GM23338 (cell line): ENCODE data around the gene SUMF1. TPM values are rescaled to one million over a fixed set of nuclear protein-coding genes. Genes with fewer than 3 reads are reported as not detected.

Experiments used
- ATAC-seq: fragments of 200-7000 bp; cut with Tn5 transposase; 3 replicates; pipeline ENCODE4 v1.9.1; 2020
- DNase-seq: peaks from one replicate; pipeline ENCODE4 v3.0.0-alpha.2; 2015; ENCODE audit warnings: low spot score
- H2AFZ ChIP-seq: fragments of 200-600 bp; sonication (generic); 2 replicates; pipeline ENCODE4 v1.8.0; 2016; ENCODE audit warnings: antibody characterized with exemption, mild to moderate bottlenecking, moderate library complexity
- H3F3A ChIP-seq: fragments of 200-600 bp; sonication (generic); replicated peaks from 2 replicates; pipeline ENCODE4 v1.8.0; 2017; ENCODE audit warnings: antibody characterized with exemption, mixed run types, low read depth
- H3K27ac ChIP-seq: fragments of 200-600 bp; sonication (generic); 2 replicates; pipeline ENCODE4 v1.6.1; 2016; ENCODE audit warnings: low read depth
- H3K27me3 ChIP-seq: fragments of 200-600 bp; sonication (generic); 2 replicates; pipeline ENCODE4 v1.8.0; 2016; ENCODE audit warnings: mild to moderate bottlenecking, mixed run types, moderate library complexity; ENCODE audit not compliant: insufficient read depth
- H3K36me3 ChIP-seq: fragments of 200-600 bp; sonication (generic); 2 replicates; pipeline ENCODE4 v1.8.0; 2016; ENCODE audit warnings: mild to moderate bottlenecking; ENCODE audit not compliant: insufficient read depth
- H3K4me1 ChIP-seq: fragments of 200-600 bp; sonication (generic); 2 replicates; pipeline ENCODE4 v1.8.0; 2016; ENCODE audit warnings: mild to moderate bottlenecking, moderate library complexity; ENCODE audit not compliant: insufficient read depth
- H3K4me2 ChIP-seq: fragments of 200-600 bp; sonication (generic); 2 replicates; pipeline ENCODE4 v1.7.1; 2017; ENCODE audit warnings: mixed run types
- H3K4me3 ChIP-seq: fragments of 200-600 bp; sonication (generic); 2 replicates; pipeline ENCODE4 v1.6.1; 2016; ENCODE audit warnings: mixed run types
- H3K79me2 ChIP-seq: fragments of 200-600 bp; sonication (generic); replicated peaks from 2 replicates; pipeline ENCODE4 v1.8.0; 2017; ENCODE audit warnings: mild to moderate bottlenecking; ENCODE audit not compliant: insufficient read depth
- H3K9me2 ChIP-seq: fragments of 200-600 bp; sonication (generic); 2 replicates; pipeline ENCODE4 v1.8.0; 2017; ENCODE audit not compliant: insufficient read depth
- H4K20me1 ChIP-seq: fragments of 200-600 bp; sonication (generic); replicated peaks from 2 replicates; pipeline ENCODE4 v1.8.0; 2017; ENCODE audit warnings: mild to moderate bottlenecking; ENCODE audit not compliant: insufficient read depth
- H3K27ac Mint-ChIP-seq: 2 replicates; pipeline ENCODE4 v1.8.0; 2020; ENCODE audit warnings: inconsistent platforms, mild to moderate bottlenecking, moderate library complexity, mixed read lengths
- H3K27me3 Mint-ChIP-seq: 3 replicates; pipeline ENCODE4 v1.8.0; 2022; ENCODE audit warnings: low read depth, mild to moderate bottlenecking, moderate library complexity, mixed read lengths, inconsistent platforms; ENCODE audit not compliant: insufficient read depth, poor library complexity
- H3K36me3 Mint-ChIP-seq: 3 replicates; pipeline ENCODE4 v1.8.0; 2021; ENCODE audit warnings: low read depth, mild to moderate bottlenecking, inconsistent platforms, moderate library complexity, mixed read lengths
- H3K4me1 Mint-ChIP-seq: 3 replicates; pipeline ENCODE4 v1.8.0; 2020; ENCODE audit warnings: mild to moderate bottlenecking, inconsistent platforms, mixed read lengths
- H3K4me3 Mint-ChIP-seq: 3 replicates; pipeline ENCODE4 v1.8.0; 2021; ENCODE audit warnings: moderate library complexity, mild to moderate bottlenecking, inconsistent platforms, mixed read lengths
- H3K9me3 Mint-ChIP-seq: 3 replicates; pipeline ENCODE4 v1.8.0; 2020; ENCODE audit warnings: moderate library complexity, mild to moderate bottlenecking, inconsistent platforms, mixed read lengths
- CREB1 ChIP-seq: fragments of 250-450 bp; sonication (Bioruptor Pico); IDR thresholded peaks from 2 replicates; pipeline ENCODE4 v1.5.0; 2020; ENCODE audit warnings: low read depth, mild to moderate bottlenecking, moderate library complexity
- EZH2 ChIP-seq: fragments of 200-600 bp; sonication (generic); IDR thresholded peaks from one replicate; pipeline ENCODE4 v1.8.0; 2017; ENCODE audit warnings: antibody characterized with exemption, mild to moderate bottlenecking, low read depth; ENCODE audit not compliant: unreplicated experiment
- EZH2phosphoT487 ChIP-seq: fragments of 200-600 bp; sonication (generic); IDR thresholded peaks from one replicate; pipeline ENCODE4 v1.8.1; 2018; ENCODE audit warnings: antibody characterized with exemption; ENCODE audit not compliant: unreplicated experiment
- JUNB ChIP-seq: IDR thresholded peaks from one replicate; pipeline ENCODE4 v1.6.1; 2016; ENCODE audit warnings: antibody characterized with exemption; ENCODE audit not compliant: unreplicated experiment
- NANOG ChIP-seq: IDR thresholded peaks from 2 replicates; pipeline ENCODE4 v1.6.1; 2016; ENCODE audit warnings: antibody characterized with exemption, borderline replicate concordance
- POLR2AphosphoS5 ChIP-seq: IDR thresholded peaks from 2 replicates; pipeline ENCODE4 v1.6.1; 2016; ENCODE audit warnings: antibody characterized with exemption, low read depth
- STAT1 ChIP-seq: IDR thresholded peaks from one replicate; pipeline ENCODE4 v1.6.1; 2016; ENCODE audit warnings: antibody characterized with exemption; ENCODE audit not compliant: unreplicated experiment
- ZNF114 ChIP-seq: fragments of 250-450 bp; sonication (Bioruptor Pico); IDR thresholded peaks from 2 replicates; pipeline ENCODE4 v1.5.0; 2020; ENCODE audit warnings: mild to moderate bottlenecking, moderate library complexity
- ZNF331 ChIP-seq: fragments of 250-450 bp; sonication (Bioruptor Pico); IDR thresholded peaks from 2 replicates; pipeline ENCODE4 v1.5.0; 2020; ENCODE audit warnings: low read depth, mild to moderate bottlenecking, moderate library complexity
- polyA plus RNA-seq: library from polyadenylated mRNA; unstranded; fragments of >200 nt; fragmentation: Nextera tagmentation; extraction: Ambion mirVana; gene quantifications from 2 replicates; pipeline ENCODE4 v1.2.1, GENCODE V29; 2016
- total RNA-seq: library from RNA; depleted of rRNA; stranded (reverse); fragments of >200 nt; shearing (Covaris generic); gene quantifications from 2 replicates; pipeline ENCODE4 v1.2.3, GENCODE V29; 2014
- TF ChIP-seq, protein P1 (sequence below): IDR thresholded peaks from one replicate; pipeline ENCODE4 v1.6.1; 2018; ENCODE audit warnings: antibody characterized with exemption; ENCODE audit not compliant: unreplicated experiment
- TF ChIP-seq, protein P2 (sequence below): fragments of 250-450 bp; sonication (Bioruptor Pico); IDR thresholded peaks from 2 replicates; pipeline ENCODE4 v1.5.0; 2020; ENCODE audit warnings: mild to moderate bottlenecking, moderate library complexity
- TF ChIP-seq, protein P3 (sequence below): IDR thresholded peaks from 2 replicates; pipeline ENCODE4 v1.6.1; 2016; ENCODE audit warnings: antibody characterized with exemption
- TF ChIP-seq, protein P4 (sequence below), 2 experiments: fragments of 200-600 bp in 1 of 2; sonication (generic) in 1 of 2; conservative IDR thresholded peaks; 2 replicates each; pipeline versions ENCODE4 v1.5.1 to v1.6.1; 2016 to 2017; ENCODE audit warnings: antibody characterized with exemption in 2 of 2, low read depth in 2 of 2, mild to moderate bottlenecking in 2 of 2, moderate library complexity in 1 of 2

The SUMF1 gene
- total and polyA plus RNA-seq, 2 experiments from 2014 or later: 6.9 to 20.3 TPM

DNA sequence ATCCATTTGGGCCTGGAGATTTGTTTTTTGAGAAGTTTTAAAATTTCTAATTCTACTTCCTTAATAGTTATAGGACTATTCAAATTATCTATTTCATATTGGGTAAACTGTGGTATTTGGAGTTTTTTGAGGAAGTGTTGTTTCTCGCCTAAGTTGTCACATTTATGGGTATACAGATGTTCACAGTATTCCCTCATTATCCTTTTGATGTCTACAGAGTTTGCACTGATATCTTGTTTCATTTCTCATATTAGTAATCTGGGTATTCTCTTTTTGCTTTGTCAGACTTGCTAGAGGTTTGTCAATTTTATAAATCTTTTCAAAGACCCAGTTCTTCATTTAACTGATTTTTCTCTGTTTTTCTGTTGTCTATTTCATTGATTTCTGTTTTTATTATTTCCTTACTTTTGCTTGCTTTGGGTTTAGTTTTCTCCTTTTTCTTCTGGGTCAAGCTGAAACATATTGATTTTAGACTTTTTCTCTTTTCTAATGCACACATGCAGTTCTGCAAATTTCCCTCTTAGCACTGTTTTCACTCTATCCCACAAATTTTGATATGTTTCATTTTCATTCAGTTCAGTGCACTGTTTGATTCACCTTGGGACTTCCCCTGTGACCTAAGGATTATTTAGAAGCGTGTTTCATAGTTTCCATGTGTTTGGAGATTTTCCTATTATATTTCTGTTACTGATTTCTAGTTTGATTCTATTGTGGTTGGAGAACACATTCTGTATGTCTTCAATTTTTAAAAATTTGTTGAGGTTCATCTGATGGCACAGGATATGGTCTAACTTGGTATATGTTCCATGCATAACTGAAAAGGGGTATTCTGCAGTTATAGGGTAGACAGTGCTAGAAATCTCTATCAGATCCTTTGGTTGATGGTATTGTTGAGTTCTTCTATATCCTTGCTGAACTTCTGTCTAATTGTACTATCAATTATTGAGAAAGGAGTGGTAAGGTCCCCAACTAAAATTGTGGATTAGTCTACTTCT lies 79.6 kb downstream of the SUMF1 start:
- TF ChIP-seq, protein P1, sequence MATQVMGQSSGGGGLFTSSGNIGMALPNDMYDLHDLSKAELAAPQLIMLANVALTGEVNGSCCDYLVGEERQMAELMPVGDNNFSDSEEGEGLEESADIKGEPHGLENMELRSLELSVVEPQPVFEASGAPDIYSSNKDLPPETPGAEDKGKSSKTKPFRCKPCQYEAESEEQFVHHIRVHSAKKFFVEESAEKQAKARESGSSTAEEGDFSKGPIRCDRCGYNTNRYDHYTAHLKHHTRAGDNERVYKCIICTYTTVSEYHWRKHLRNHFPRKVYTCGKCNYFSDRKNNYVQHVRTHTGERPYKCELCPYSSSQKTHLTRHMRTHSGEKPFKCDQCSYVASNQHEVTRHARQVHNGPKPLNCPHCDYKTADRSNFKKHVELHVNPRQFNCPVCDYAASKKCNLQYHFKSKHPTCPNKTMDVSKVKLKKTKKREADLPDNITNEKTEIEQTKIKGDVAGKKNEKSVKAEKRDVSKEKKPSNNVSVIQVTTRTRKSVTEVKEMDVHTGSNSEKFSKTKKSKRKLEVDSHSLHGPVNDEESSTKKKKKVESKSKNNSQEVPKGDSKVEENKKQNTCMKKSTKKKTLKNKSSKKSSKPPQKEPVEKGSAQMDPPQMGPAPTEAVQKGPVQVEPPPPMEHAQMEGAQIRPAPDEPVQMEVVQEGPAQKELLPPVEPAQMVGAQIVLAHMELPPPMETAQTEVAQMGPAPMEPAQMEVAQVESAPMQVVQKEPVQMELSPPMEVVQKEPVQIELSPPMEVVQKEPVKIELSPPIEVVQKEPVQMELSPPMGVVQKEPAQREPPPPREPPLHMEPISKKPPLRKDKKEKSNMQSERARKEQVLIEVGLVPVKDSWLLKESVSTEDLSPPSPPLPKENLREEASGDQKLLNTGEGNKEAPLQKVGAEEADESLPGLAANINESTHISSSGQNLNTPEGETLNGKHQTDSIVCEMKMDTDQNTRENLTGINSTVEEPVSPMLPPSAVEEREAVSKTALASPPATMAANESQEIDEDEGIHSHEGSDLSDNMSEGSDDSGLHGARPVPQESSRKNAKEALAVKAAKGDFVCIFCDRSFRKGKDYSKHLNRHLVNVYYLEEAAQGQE: no peak
- TF ChIP-seq CREB1: no peak
- no peak for TF ChIP-seq JUNB
- TF ChIP-seq, protein P2, sequence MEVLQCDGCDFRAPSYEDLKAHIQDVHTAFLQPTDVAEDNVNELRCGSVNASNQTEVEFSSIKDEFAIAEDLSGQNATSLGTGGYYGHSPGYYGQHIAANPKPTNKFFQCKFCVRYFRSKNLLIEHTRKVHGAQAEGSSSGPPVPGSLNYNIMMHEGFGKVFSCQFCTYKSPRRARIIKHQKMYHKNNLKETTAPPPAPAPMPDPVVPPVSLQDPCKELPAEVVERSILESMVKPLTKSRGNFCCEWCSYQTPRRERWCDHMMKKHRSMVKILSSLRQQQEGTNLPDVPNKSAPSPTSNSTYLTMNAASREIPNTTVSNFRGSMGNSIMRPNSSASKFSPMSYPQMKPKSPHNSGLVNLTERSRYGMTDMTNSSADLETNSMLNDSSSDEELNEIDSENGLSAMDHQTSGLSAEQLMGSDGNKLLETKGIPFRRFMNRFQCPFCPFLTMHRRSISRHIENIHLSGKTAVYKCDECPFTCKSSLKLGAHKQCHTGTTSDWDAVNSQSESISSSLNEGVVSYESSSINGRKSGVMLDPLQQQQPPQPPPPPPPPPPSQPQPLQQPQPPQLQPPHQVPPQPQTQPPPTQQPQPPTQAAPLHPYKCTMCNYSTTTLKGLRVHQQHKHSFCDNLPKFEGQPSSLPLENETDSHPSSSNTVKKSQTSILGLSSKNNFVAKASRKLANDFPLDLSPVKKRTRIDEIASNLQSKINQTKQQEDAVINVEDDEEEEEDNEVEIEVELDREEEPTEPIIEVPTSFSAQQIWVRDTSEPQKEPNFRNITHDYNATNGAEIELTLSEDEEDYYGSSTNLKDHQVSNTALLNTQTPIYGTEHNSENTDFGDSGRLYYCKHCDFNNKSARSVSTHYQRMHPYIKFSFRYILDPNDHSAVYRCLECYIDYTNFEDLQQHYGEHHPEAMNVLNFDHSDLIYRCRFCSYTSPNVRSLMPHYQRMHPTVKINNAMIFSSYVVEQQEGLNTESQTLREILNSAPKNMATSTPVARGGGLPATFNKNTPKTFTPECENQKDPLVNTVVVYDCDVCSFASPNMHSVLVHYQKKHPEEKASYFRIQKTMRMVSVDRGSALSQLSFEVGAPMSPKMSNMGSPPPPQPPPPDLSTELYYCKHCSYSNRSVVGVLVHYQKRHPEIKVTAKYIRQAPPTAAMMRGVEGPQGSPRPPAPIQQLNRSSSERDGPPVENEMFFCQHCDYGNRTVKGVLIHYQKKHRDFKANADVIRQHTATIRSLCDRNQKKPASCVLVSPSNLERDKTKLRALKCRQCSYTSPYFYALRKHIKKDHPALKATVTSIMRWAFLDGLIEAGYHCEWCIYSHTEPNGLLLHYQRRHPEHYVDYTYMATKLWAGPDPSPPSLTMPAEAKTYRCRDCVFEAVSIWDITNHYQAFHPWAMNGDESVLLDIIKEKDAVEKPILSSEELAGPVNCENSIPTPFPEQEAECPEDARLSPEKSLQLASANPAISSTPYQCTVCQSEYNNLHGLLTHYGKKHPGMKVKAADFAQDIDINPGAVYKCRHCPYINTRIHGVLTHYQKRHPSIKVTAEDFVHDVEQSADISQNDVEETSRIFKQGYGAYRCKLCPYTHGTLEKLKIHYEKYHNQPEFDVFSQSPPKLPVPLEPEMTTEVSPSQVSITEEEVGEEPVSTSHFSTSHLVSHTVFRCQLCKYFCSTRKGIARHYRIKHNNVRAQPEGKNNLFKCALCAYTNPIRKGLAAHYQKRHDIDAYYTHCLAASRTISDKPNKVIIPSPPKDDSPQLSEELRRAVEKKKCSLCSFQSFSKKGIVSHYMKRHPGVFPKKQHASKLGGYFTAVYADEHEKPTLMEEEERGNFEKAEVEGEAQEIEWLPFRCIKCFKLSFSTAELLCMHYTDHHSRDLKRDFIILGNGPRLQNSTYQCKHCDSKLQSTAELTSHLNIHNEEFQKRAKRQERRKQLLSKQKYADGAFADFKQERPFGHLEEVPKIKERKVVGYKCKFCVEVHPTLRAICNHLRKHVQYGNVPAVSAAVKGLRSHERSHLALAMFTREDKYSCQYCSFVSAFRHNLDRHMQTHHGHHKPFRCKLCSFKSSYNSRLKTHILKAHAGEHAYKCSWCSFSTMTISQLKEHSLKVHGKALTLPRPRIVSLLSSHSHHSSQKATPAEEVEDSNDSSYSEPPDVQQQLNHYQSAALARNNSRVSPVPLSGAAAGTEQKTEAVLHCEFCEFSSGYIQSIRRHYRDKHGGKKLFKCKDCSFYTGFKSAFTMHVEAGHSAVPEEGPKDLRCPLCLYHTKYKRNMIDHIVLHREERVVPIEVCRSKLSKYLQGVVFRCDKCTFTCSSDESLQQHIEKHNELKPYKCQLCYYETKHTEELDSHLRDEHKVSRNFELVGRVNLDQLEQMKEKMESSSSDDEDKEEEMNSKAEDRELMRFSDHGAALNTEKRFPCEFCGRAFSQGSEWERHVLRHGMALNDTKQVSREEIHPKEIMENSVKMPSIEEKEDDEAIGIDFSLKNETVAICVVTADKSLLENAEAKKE (CRISPR knock-in tag): no peak
- TF ChIP-seq EZH2: no peak
- no peak for TF ChIP-seq NANOG
- TF ChIP-seq POLR2AphosphoS5: no peak
- TF ChIP-seq, protein P3, sequence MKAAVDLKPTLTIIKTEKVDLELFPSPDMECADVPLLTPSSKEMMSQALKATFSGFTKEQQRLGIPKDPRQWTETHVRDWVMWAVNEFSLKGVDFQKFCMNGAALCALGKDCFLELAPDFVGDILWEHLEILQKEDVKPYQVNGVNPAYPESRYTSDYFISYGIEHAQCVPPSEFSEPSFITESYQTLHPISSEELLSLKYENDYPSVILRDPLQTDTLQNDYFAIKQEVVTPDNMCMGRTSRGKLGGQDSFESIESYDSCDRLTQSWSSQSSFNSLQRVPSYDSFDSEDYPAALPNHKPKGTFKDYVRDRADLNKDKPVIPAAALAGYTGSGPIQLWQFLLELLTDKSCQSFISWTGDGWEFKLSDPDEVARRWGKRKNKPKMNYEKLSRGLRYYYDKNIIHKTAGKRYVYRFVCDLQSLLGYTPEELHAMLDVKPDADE: no peak
- TF ChIP-seq ZNF114 (CRISPR knock-in tag): no peak
- TF ChIP-seq STAT1: no peak
- TF ChIP-seq, protein P4, sequence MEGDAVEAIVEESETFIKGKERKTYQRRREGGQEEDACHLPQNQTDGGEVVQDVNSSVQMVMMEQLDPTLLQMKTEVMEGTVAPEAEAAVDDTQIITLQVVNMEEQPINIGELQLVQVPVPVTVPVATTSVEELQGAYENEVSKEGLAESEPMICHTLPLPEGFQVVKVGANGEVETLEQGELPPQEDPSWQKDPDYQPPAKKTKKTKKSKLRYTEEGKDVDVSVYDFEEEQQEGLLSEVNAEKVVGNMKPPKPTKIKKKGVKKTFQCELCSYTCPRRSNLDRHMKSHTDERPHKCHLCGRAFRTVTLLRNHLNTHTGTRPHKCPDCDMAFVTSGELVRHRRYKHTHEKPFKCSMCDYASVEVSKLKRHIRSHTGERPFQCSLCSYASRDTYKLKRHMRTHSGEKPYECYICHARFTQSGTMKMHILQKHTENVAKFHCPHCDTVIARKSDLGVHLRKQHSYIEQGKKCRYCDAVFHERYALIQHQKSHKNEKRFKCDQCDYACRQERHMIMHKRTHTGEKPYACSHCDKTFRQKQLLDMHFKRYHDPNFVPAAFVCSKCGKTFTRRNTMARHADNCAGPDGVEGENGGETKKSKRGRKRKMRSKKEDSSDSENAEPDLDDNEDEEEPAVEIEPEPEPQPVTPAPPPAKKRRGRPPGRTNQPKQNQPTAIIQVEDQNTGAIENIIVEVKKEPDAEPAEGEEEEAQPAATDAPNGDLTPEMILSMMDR (conservative IDR thresholded peaks at IDR 0.05; ENCODE audit: low read depth in 2 of 2): no peak
- TF ChIP-seq EZH2phosphoT487: no peak
- TF ChIP-seq ZNF331 (CRISPR knock-in tag): no peak
- Histone ChIP-seq H2AFZ (no peak overlapping the region), H3K79me2 (no peaks in the 10 kb centered on the region), H3K9me2 (no peaks in the 10 kb centered on the region), H3K4me3 (no peak overlapping the region), H3K27ac (no peak overlapping the region), H3K4me1 (peaks cover 15% of the 10 kb centered on the region), H3K4me2 (no peak overlapping the region), H3K27me3 (no peaks in the 10 kb centered on the region), H3K36me3 (no peaks in the 10 kb centered on the region), H4K20me1 (no peaks in the 10 kb centered on the region), H3F3A (no peaks in the 10 kb centered on the region)
- H3K27ac Mint-ChIP-seq: no peak overlapping the region
- peaks cover 19% of the 10 kb centered on the region for H3K4me1 Mint-ChIP-seq
- H3K36me3 Mint-ChIP-seq: peaks cover 10% of the 10 kb centered on the region; the same call in 2 of the 3 replicates
- no peak overlapping the region for H3K4me3 Mint-ChIP-seq
- H3K27me3 Mint-ChIP-seq: no peaks in the 10 kb centered on the region
- ATAC-seq (no peak), DNase-seq (no peak)
- H3K9me3 Mint-ChIP-seq: peaks cover 5% of the 10 kb centered on the region; the same call in 2 of the 3 replicates
